K562 (cell line): ENCODE measurements around the gene ACTL6A. TPM values are rescaled to one million over a fixed set of nuclear protein-coding genes. Genes with fewer than 3 reads are reported as not detected.

Source experiments
- BRCA1 ChIP-seq, 2 experiments: fragments of 450-650 bp in 1 of 2; sonication (generic) in 1 of 2; formaldehyde crosslinking in 1 of 2; IDR thresholded peaks; 2 replicates each; pipeline versions ENCODE4 v1.5.0 to v1.6.1; 2017 to 2020; ENCODE audit warnings: mild to moderate bottlenecking in 1 of 2, missing genetic modification reagents in 1 of 2
- CBFB ChIP-seq: sonication (generic); formaldehyde crosslinking; IDR thresholded peaks from 2 replicates; pipeline ENCODE4 v1.4.0; 2020; ENCODE audit warnings: mild to moderate bottlenecking, missing genetic modification reagents
- CHD1 ChIP-seq: fragments of 200-600 bp; sonication (generic); IDR thresholded peaks from one replicate; pipeline ENCODE4 v1.6.1; 2012; ENCODE audit warnings: mild to moderate bottlenecking, moderate library complexity, low read length, inconsistent platforms
- EZH2 ChIP-seq: IDR thresholded peaks from 2 replicates; pipeline ENCODE4 v1.6.1; 2012; ENCODE audit warnings: low read depth, mild to moderate bottlenecking, inconsistent platforms, low read length, borderline replicate concordance
- ILF3 ChIP-seq: fragments of 450-650 bp; IDR thresholded peaks from 2 replicates; pipeline ENCODE4 v1.6.1; 2018; ENCODE audit warnings: antibody characterized with exemption, mild to moderate bottlenecking, moderate library complexity, borderline replicate concordance
- JUN ChIP-seq, 2 experiments: sonication (generic) in 1 of 2; formaldehyde crosslinking in 1 of 2; IDR thresholded peaks; 2 replicates each; pipeline versions ENCODE4 v1.6.1 to v1.8.0; 2012 to 2022; ENCODE audit warnings: borderline replicate concordance in 2 of 2, mild to moderate bottlenecking in 2 of 2, improper control_type of control experiment in 1 of 2, low read depth in 1 of 2, low read length in 1 of 2, missing genetic modification reagents in 1 of 2
- NFE2 ChIP-seq: IDR thresholded peaks from 2 replicates; pipeline ENCODE4 v1.6.1; 2014; ENCODE audit warnings: antibody characterized with exemption, low read depth
- NFRKB ChIP-seq: fragments of 450-650 bp; IDR thresholded peaks from 2 replicates; pipeline ENCODE4 v1.6.1; 2016; ENCODE audit warnings: low read depth
- NR2F6 ChIP-seq: fragments of 450-650 bp; formaldehyde crosslinking; IDR thresholded peaks from 2 replicates; pipeline ENCODE4 v1.4.0; 2020; ENCODE audit warnings: mild to moderate bottlenecking
- PCBP1 ChIP-seq: fragments of 200-400 bp; formaldehyde crosslinking; IDR thresholded peaks from 2 replicates; pipeline ENCODE4 v1.6.1; 2018; ENCODE audit warnings: mild to moderate bottlenecking, low read depth, low read length; ENCODE audit not compliant: poor library complexity, severe bottlenecking
- PML ChIP-seq: IDR thresholded peaks from 2 replicates; pipeline ENCODE4 v1.6.1; 2012; ENCODE audit warnings: low read length, inconsistent platforms
- RERE ChIP-seq: sonication (generic); formaldehyde crosslinking; IDR thresholded peaks from 2 replicates; pipeline ENCODE4 v1.8.0; 2023; ENCODE audit warnings: missing genetic modification reagents, mild to moderate bottlenecking, borderline replicate concordance
- TCF7L2 ChIP-seq: fragments of 150-350 bp; IDR thresholded peaks from 2 replicates; pipeline ENCODE4 v1.6.1; 2016; ENCODE audit warnings: low read depth, mild to moderate bottlenecking, low read length, moderate library complexity
- TSHZ1 ChIP-seq: fragments of 250-450 bp; sonication (Bioruptor Pico); IDR thresholded peaks from 2 replicates; pipeline ENCODE4 v1.4.0; 2020; ENCODE audit warnings: mild to moderate bottlenecking, moderate library complexity
- ZBTB9 ChIP-seq: fragments of 450-650 bp; formaldehyde crosslinking; IDR thresholded peaks from 2 replicates; pipeline ENCODE4 v1.4.0; 2020; ENCODE audit warnings: mild to moderate bottlenecking, moderate library complexity
- ZNF146 ChIP-seq: IDR thresholded peaks from one replicate; pipeline ENCODE4 v1.6.1; 2018; ENCODE audit warnings: missing compliant biosample characterization; ENCODE audit not compliant: unreplicated experiment
- ZNF57 ChIP-seq: fragments of 450-650 bp; formaldehyde crosslinking; IDR thresholded peaks from 2 replicates; pipeline ENCODE4 v1.4.0; 2020; ENCODE audit warnings: mild to moderate bottlenecking, moderate library complexity
- polyA plus RNA-seq, 8 experiments: library from polyadenylated mRNA; depleted of rRNA in 4 of 8; stranded (reverse) in 5 of 8; unstranded in 3 of 8; fragments of >200 nt; fragmentation: Nextera tagmentation in 2 of 8; fragmentation: Illumina TruSeq in 1 of 8; extraction: Ambion mirVana in 2 of 8; extraction: Trizol in 1 of 8; gene quantifications; 2 replicates each; pipeline versions ENCODE4 v1.2.1 to v1.2.3, GENCODE V29; 2011 to 2014; ENCODE audit warnings: inconsistent platforms in 1 of 8, missing spikeins in 1 of 8
- total RNA-seq, 7 experiments: library from RNA; depleted of rRNA in 6 of 7; stranded (reverse); fragments of >200 nt in 6 of 7; fragmentation: Illumina TruSeq in 2 of 7; extraction: Trizol in 2 of 7; gene quantifications; 2 replicates each; pipeline versions ENCODE4 v1.2.1 to v1.2.3, GENCODE V29; 2011 to 2021; ENCODE audit warnings: low replicate concordance in 1 of 7

ACTL6A gene
- total and polyA plus RNA-seq, 9 of the 15 experiments (the other 6 are each of a cell fraction or from before 2014, with no cell fraction given): 107 to 243 (median 157) TPM

GRCh38 chr3:179604321-179605078 lies 41.8 kb downstream of the ACTL6A start, which contains the start of the genes MRPL47 and NDUFB5 (continued):
- TF ChIP-seq RERE (CRISPR knock-in tag): no peak
- TF ChIP-seq JUN (IDR thresholded peaks at IDR 0.05; ENCODE audit: borderline replicate concordance, low read depth, low read length): peak; percentile 59; the same call in 1 of the 2 replicates
- TF ChIP-seq JUN (CRISPR knock-in tag; IDR thresholded peaks at IDR 0.05; ENCODE audit: borderline replicate concordance): no peak
- no peak for TF ChIP-seq TSHZ1 (CRISPR knock-in tag)
- TF ChIP-seq NFE2: 0 out of 2 replicates have a peak, but pooled peaks have one; percentile 20
- TF ChIP-seq CBFB (CRISPR knock-in tag): no peak
- peak; percentile 89; the same call in 1 of the 2 replicates for TF ChIP-seq PML
- no peak for TF ChIP-seq EZH2
- TF ChIP-seq BRCA1 (IDR thresholded peaks at IDR 0.05): no peak
- TF ChIP-seq BRCA1 (CRISPR knock-in tag; IDR thresholded peaks at IDR 0.05): no peak
- TF ChIP-seq PCBP1: no peak
- peak; percentile 100 for TF ChIP-seq NFRKB
- no peak for TF ChIP-seq ILF3
- no peak for TF ChIP-seq NR2F6 (CRISPR knock-in tag)
- TF ChIP-seq ZBTB9 (CRISPR knock-in tag): no peak
- no peak for TF ChIP-seq ZNF57
- no peak for TF ChIP-seq ZNF146
- TF ChIP-seq CHD1: peak; percentile 49
- TF ChIP-seq TCF7L2: no peak
